Stimulated activated naive CD8-positive, alpha-beta T cell treated with anti-CD3 and anti-CD28 coated beads, Interleukin-15, amount 100 ng/mL, for 72 hours (primary cell): ENCODE data around the gene RPL10.
"Not testable (repeated sequence)": the region's sequence is repeated elsewhere in the genome, so short reads cannot be mapped to it uniquely, and the experiment has no call there.

Source experiments
- ATAC-seq: fragments of 150-1000 bp; cut with Tn5 transposase; 2 replicates; pipeline ENCODE4 v1.10.0; 2021; ENCODE audit warnings: mild to moderate bottlenecking, moderate library complexity
- DNase-seq, 2 donors: peaks; one replicate each; pipeline ENCODE4 v3.0.0; 2021 to 2022
- H3K27ac Mint-ChIP-seq, 2 donors: one replicate each; pipeline ENCODE4 v1.8.0; 2022; ENCODE audit warnings: mild to moderate bottlenecking in 2 of 2, mixed read lengths in 2 of 2, moderate library complexity in 2 of 2
- H3K27me3 Mint-ChIP-seq: one replicate; pipeline ENCODE4 v1.8.0; 2022; ENCODE audit warnings: mixed read lengths
- H3K4me1 Mint-ChIP-seq: one replicate; pipeline ENCODE4 v1.8.0; 2022; ENCODE audit warnings: mild to moderate bottlenecking, mixed read lengths
- H3K4me3 Mint-ChIP-seq, 2 donors: one replicate each; pipeline ENCODE4 v1.8.0; 2022; ENCODE audit warnings: mild to moderate bottlenecking in 2 of 2, mixed read lengths in 2 of 2, moderate library complexity in 1 of 2
- H3K9me3 Mint-ChIP-seq, 2 donors: one replicate each; pipeline ENCODE4 v1.8.0; 2022; ENCODE audit warnings: mixed read lengths in 2 of 2

RPL10 gene

DNA sequence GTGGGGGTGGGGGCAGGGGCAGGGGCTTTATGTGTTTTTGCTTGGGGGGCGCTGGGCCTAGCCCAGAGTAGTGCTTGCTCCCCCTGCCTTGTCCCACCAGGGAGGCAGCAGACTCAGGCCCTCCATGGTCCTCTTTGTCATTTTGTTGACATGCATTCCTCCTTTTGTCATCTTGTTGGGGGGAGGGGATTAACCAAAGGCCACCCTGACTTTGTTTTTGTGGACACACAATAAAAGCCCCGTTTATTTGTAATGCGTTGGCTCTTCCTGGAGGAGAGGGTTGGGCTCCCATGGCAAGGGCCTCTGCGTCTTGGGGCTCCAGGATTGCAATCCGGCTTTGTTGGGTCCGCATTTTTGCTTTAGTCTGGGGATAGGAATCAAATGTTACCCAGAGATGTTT is 16.9 kb upstream of the RPL10 start:
- peaks cover 55% of the 10 kb centered on the region for H3K4me1 Mint-ChIP-seq
- H3K9me3 Mint-ChIP-seq: no peaks in the 10 kb centered on the region
- no peak for DNase-seq
- peak overlapping the region in 1 of 2 donors; percentile 10 for H3K4me3 Mint-ChIP-seq
- no peak overlapping the region for H3K27ac Mint-ChIP-seq
- H3K27me3 Mint-ChIP-seq: no peaks in the 10 kb centered on the region
- ATAC-seq: no peak

DNA sequence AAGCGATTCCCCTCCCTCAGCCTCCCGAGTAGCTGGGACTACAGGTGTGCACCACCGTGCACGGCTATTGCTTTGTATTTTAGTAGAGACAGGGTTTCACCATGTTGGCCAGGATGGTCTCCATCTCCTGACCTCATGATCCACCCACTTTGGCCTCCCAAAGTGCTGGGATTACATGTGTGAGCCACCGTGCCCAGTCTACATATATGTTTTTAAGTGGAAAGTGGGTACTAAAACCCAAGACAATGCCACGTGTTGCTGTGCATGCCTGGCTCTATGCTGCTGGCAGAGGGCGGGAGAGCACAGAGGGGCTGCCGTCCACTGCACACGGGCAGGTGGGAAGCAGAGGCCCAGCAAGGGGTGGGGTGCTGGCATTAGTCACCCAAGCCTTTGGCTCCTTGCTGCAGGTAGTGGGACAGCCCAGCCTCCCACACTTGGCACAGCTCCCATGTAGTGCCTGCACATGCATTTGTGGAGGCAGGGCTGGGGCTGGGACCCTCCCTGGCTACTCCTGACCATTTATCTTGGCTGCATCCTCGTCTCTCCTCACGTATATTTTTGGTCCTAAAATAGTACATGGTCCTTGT is 15.6 kb upstream of the RPL10 start:
- H3K4me1 Mint-ChIP-seq: peaks cover 43% of the 10 kb centered on the region
- no peaks in the 10 kb centered on the region for H3K9me3 Mint-ChIP-seq
- no peak overlapping the region for H3K27ac Mint-ChIP-seq
- H3K27me3 Mint-ChIP-seq: no peaks in the 10 kb centered on the region
- ATAC-seq: no peak
- H3K4me3 Mint-ChIP-seq: no peak overlapping the region
- DNase-seq: no peak

DNA sequence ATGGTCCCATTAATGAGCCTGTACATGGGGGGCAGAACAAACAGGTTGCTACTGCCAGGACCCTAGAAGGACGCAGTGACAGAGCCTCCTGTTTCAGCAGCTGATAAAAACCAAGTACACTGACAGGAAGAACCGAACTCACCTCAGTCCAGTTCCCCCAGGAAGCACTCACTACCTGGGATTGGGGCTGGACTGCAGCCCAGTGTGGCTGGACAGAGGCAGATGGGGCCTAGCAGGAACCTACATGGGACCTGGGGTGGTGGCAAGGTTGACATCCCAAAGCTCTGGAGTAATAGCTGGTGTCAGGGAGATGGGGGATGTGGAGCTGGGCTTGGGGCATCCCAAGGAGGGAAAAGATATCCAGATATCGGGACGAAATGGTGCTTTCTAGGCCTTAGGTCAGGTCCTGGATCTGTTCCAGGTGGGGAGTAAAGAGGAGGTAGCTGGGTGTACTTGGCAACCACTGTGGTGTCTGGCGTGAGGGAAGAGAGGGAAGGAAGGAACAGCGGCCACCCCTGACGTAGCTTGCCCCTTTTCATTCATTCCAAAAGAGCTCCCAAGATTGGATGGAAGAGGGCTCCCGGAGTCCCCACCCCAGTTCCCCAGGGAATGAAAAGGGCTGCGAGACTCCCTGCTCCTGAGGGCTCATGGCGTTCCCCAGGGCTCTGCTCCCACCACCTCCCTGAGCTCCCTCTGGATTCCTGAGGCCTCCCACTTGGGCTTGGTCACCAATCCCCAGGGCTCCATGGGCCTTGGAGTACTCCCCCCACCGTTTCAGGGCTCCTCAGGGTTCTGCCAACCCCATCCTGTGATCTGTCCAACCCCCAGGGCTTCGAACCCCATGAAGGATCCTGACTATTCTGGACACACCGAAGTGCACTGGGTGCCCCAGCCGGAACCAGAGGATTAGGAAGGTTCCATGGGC is 14.6 kb upstream of the RPL10 start:
- DNase-seq: no peak
- peaks cover 39% of the 10 kb centered on the region for H3K4me1 Mint-ChIP-seq
- H3K9me3 Mint-ChIP-seq: no peaks in the 10 kb centered on the region
- peak overlapping the region in 1 of 2 donors; percentile 60 for H3K27ac Mint-ChIP-seq
- H3K4me3 Mint-ChIP-seq: no peak overlapping the region
- H3K27me3 Mint-ChIP-seq: no peaks in the 10 kb centered on the region
- no peak for ATAC-seq

DNA sequence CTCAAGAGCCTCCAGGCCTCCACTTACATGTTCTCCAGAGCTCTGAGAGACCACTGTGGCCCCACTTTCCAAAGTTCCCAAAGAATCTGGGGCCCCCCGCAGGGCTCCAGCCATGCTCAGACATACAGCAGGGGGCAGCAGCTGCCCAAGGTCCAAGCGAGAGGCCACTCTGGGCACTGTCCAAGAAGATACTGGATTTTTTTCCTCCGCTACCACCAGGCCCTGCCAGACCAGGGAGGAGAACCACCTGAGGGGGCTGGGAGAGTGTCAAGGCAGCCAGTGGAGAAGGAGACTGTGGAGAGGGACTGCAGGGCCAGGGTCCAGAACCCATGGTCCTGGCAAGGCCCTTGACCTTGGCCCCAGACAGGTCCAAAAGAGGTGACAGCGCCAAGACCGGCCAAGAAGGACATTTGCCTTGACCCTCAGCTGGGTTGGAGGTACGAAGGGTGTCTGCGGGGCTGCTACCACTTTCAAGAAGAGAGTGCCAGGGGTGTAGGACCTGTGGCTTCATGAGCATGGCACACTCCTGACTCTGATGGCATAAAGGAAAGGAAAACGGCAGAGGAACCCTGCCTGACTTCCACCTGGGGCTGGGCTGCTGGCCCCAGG is 13.8 kb upstream of the RPL10 start:
- Mint-ChIP-seq H3K9me3 (no peaks in the 10 kb centered on the region), H3K27ac (no peak overlapping the region), H3K4me3 (peak overlapping the region in 1 of 2 donors; percentile 10), H3K27me3 (no peaks in the 10 kb centered on the region), H3K4me1 (peaks cover 39% of the 10 kb centered on the region)
- ATAC-seq: no peak
- no peak for DNase-seq

- not testable (repeated sequence) for H3K27ac Mint-ChIP-seq, DNase-seq, H3K27me3 Mint-ChIP-seq, H3K4me3 Mint-ChIP-seq, H3K9me3 Mint-ChIP-seq
- peak; percentile 61 for ATAC-seq
- H3K4me1 Mint-ChIP-seq: peaks cover 16% of the 10 kb centered on the region
These were observed 10.1 kb upstream of the RPL10 start for GRCh38 chrX:154388094-154388493.

DNA sequence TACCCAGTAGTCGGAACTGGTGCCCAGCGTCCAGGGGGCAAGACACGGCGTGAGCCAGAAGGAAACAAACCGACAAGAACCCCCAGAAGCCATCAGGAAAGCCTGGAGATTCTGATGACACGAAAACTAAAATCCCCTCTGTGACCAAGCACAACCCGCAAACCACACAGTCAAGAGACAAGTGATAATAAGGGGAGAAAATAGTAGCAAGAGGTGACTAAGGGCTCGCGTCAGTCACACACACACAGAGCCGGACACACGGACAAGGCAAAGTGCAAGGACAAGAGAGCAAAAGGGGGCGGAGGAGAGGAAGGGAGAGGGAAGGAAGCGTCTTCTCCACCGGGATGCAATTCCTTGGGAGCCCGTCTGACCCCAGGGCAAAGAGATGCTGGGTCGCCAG is 9.5 kb upstream of the RPL10 start:
- peaks cover 11% of the 10 kb centered on the region for H3K4me1 Mint-ChIP-seq
- DNase-seq, H3K9me3 Mint-ChIP-seq, H3K27me3 Mint-ChIP-seq, H3K27ac Mint-ChIP-seq, H3K4me3 Mint-ChIP-seq: not testable (repeated sequence)
- ATAC-seq: peak; percentile 50

GRCh38 chrX:154389812-154390747 is 8.1 kb upstream of the RPL10 start:
- DNase-seq: peak in 1 of 2 donors; percentile 23
- H3K4me3 Mint-ChIP-seq, H3K27me3 Mint-ChIP-seq, H3K9me3 Mint-ChIP-seq, H3K4me1 Mint-ChIP-seq, H3K27ac Mint-ChIP-seq: not testable (repeated sequence)
- ATAC-seq: peak; percentile 75

DNA sequence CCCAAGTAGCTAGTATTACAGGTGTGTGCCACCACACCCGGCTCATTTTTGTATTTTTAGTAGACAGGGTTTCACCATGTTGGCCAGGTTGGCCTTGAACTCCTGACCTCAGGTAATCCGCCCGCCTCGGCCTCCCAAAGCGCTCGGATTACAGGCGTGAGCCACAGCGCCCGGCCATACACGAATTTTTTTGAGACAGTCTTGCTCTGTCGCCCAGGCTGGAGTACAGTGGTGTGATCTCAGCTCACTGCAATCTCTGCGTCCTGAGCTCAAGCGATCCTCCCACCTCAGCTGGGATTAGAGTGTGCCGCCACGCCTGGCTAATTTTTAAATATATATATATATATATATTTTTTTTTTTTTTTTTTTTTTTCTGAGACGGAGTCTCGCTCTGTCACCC is 1.8 kb upstream of the RPL10 start:
- peak overlapping the region in 1 of 2 donors; percentile 99 for H3K4me3 Mint-ChIP-seq

DNA sequence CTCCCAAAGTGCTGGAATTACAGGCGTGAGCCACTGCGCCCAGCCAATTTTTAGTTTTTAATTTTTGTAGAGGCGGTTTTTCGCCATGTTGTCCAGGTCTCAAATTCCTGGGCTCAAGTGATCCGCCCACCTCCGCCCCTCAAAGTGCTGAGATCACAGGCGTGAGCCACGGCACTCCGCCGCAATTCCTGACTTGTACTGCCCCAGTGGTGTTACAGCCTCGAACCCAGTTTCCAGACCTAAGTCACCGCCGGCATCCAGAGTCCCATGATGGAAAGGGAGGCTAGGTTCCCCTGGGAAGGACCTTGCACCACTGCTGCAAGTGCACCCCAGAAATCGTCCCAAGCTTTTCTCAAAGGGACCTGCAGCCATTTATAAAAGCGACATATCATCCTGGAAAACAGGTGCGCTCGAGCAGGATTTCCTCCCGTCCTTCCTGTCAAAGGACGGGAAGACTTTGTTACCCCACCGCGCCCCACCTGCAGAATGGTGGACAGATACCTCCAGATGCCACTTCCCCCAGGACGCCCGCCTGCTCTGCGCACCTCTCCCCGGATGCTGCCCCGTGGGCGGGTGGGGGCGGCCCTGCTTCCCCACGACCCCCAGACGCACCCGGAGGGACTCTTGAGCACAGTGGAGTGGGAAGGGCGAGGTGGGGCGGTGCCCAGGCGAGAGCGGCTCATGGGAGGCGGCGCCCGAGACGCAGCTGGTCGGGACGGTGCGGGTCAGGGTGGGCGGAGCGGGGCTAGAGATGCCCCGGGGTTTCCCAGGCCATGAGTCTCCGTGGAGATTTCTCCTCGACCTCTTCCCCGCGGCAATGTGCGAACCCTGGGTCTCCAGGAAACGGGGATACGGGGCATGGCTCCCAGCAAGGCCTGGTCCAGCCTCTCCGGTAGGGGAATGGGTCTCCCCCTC is 947 bp upstream of the RPL10 start:
- Mint-ChIP-seq H3K27ac (peak overlapping the region; percentile 99), H3K9me3 (no peaks in the 10 kb centered on the region), H3K4me3 (peak overlapping the region; percentile 97 to 99), H3K4me1 (peaks cover 31% of the 10 kb centered on the region), H3K27me3 (no peaks in the 10 kb centered on the region)
- DNase-seq (peak in 1 of 2 donors; percentile 68), ATAC-seq (peak; percentile 65)

More for the DNA sequence above, 1.8 kb upstream of the RPL10 start:
- DNase-seq, H3K9me3 Mint-ChIP-seq, ATAC-seq, H3K27me3 Mint-ChIP-seq: not testable (repeated sequence)
- peaks cover 30% of the 10 kb centered on the region for H3K4me1 Mint-ChIP-seq
- H3K27ac Mint-ChIP-seq: peak overlapping the region in 1 of 2 donors; percentile 48

- H3K4me1 Mint-ChIP-seq: peaks cover 31% of the 10 kb centered on the region
- H3K27ac Mint-ChIP-seq: peak overlapping the region; percentile 99
- H3K4me3 Mint-ChIP-seq: peak overlapping the region; percentile 97 to 99
- H3K9me3 Mint-ChIP-seq: no peaks in the 10 kb centered on the region
- ATAC-seq (peak; percentile 47), DNase-seq (peak; percentile 71 to 86)
- H3K27me3 Mint-ChIP-seq: no peaks in the 10 kb centered on the region
These were observed 720 bp downstream of the RPL10 start for GRCh38 chrX:154398668-154399526.

DNA sequence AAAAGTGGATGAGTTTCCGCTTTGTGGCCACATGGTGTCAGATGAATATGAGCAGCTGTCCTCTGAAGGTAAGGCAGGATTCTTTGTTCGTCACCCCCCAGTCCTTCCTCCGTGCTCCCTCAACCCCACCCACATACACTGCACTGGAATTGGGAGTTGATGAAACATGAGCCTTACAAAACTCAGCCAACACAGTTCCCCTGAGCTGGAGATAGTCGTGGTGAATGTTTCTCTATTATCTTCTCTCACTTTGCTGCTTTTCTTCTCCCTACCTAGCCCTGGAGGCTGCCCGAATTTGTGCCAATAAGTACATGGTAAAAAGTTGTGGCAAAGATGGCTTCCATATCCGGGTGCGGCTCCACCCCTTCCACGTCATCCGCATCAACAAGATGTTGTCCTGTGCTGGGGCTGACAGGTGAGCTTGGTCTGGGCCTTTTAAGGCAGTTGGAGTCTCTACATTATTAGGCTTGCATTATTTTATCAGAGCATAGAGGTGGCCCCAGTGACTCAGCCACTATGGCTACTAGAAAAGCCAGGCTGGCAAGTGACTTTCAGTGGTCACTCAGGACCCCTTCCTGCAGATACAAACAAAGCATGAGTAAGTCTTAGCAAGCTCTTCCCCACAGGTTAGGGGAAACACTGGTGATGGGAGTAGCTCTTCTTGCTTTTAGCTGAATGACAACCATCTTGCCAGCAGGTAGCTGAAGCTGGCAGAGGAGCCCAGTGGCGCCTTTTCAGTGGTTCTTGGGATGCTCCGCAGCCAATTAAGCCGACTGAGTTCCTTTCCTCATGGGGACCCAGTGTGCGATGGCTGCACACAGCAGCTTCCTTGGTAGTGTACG is 1.6 kb downstream of the RPL10 start:
- DNase-seq (peak in 1 of 2 donors; percentile 36), ATAC-seq (no peak)
- H3K27me3 Mint-ChIP-seq: no peaks in the 10 kb centered on the region
- peak overlapping the region; percentile 99 for H3K27ac Mint-ChIP-seq
- H3K4me1 Mint-ChIP-seq: peaks cover 31% of the 10 kb centered on the region
- peak overlapping the region; percentile 97 to 99 for H3K4me3 Mint-ChIP-seq
- H3K9me3 Mint-ChIP-seq: no peaks in the 10 kb centered on the region

- Mint-ChIP-seq H3K4me1 (peaks cover 31% of the 10 kb centered on the region), H3K27ac (peak overlapping the region in 1 of 2 donors; percentile 99), H3K4me3 (peak overlapping the region; percentile 97 to 99)
- H3K27me3 Mint-ChIP-seq, DNase-seq, ATAC-seq, H3K9me3 Mint-ChIP-seq: not testable (repeated sequence)
These were observed 2.2 kb downstream of the RPL10 start for GRCh38 chrX:154400369-154400817.
